GM23338 (cell line): ENCODE measurements around the gene SPCS2. TPM values are rescaled to one million over a fixed set of nuclear protein-coding genes. Genes with fewer than 3 reads are reported as not detected.

Experiments used
- ATAC-seq: fragments of 200-7000 bp; cut with Tn5 transposase; 3 replicates; pipeline ENCODE4 v1.9.1; 2020
- DNase-seq: peaks from one replicate; pipeline ENCODE4 v3.0.0-alpha.2; 2015; ENCODE audit warnings: low spot score
- H2AFZ ChIP-seq: fragments of 200-600 bp; sonication (generic); 2 replicates; pipeline ENCODE4 v1.8.0; 2016; ENCODE audit warnings: antibody characterized with exemption, mild to moderate bottlenecking, moderate library complexity
- H3F3A ChIP-seq: fragments of 200-600 bp; sonication (generic); replicated peaks from 2 replicates; pipeline ENCODE4 v1.8.0; 2017; ENCODE audit warnings: antibody characterized with exemption, mixed run types, low read depth
- H3K27ac ChIP-seq: fragments of 200-600 bp; sonication (generic); 2 replicates; pipeline ENCODE4 v1.6.1; 2016; ENCODE audit warnings: low read depth
- H3K27me3 ChIP-seq: fragments of 200-600 bp; sonication (generic); 2 replicates; pipeline ENCODE4 v1.8.0; 2016; ENCODE audit warnings: mild to moderate bottlenecking, mixed run types, moderate library complexity; ENCODE audit not compliant: insufficient read depth
- H3K36me3 ChIP-seq: fragments of 200-600 bp; sonication (generic); 2 replicates; pipeline ENCODE4 v1.8.0; 2016; ENCODE audit warnings: mild to moderate bottlenecking; ENCODE audit not compliant: insufficient read depth
- H3K4me1 ChIP-seq: fragments of 200-600 bp; sonication (generic); 2 replicates; pipeline ENCODE4 v1.8.0; 2016; ENCODE audit warnings: mild to moderate bottlenecking, moderate library complexity; ENCODE audit not compliant: insufficient read depth
- H3K4me2 ChIP-seq: fragments of 200-600 bp; sonication (generic); 2 replicates; pipeline ENCODE4 v1.7.1; 2017; ENCODE audit warnings: mixed run types
- H3K4me3 ChIP-seq: fragments of 200-600 bp; sonication (generic); 2 replicates; pipeline ENCODE4 v1.6.1; 2016; ENCODE audit warnings: mixed run types
- H3K79me2 ChIP-seq: fragments of 200-600 bp; sonication (generic); replicated peaks from 2 replicates; pipeline ENCODE4 v1.8.0; 2017; ENCODE audit warnings: mild to moderate bottlenecking; ENCODE audit not compliant: insufficient read depth
- H3K9me2 ChIP-seq: fragments of 200-600 bp; sonication (generic); 2 replicates; pipeline ENCODE4 v1.8.0; 2017; ENCODE audit not compliant: insufficient read depth
- H4K20me1 ChIP-seq: fragments of 200-600 bp; sonication (generic); replicated peaks from 2 replicates; pipeline ENCODE4 v1.8.0; 2017; ENCODE audit warnings: mild to moderate bottlenecking; ENCODE audit not compliant: insufficient read depth
- H3K27ac Mint-ChIP-seq: 2 replicates; pipeline ENCODE4 v1.8.0; 2020; ENCODE audit warnings: inconsistent platforms, mild to moderate bottlenecking, moderate library complexity, mixed read lengths
- H3K27me3 Mint-ChIP-seq: 3 replicates; pipeline ENCODE4 v1.8.0; 2022; ENCODE audit warnings: low read depth, mild to moderate bottlenecking, moderate library complexity, mixed read lengths, inconsistent platforms; ENCODE audit not compliant: insufficient read depth, poor library complexity
- H3K36me3 Mint-ChIP-seq: 3 replicates; pipeline ENCODE4 v1.8.0; 2021; ENCODE audit warnings: low read depth, mild to moderate bottlenecking, inconsistent platforms, moderate library complexity, mixed read lengths
- H3K4me1 Mint-ChIP-seq: 3 replicates; pipeline ENCODE4 v1.8.0; 2020; ENCODE audit warnings: mild to moderate bottlenecking, inconsistent platforms, mixed read lengths
- H3K4me3 Mint-ChIP-seq: 3 replicates; pipeline ENCODE4 v1.8.0; 2021; ENCODE audit warnings: moderate library complexity, mild to moderate bottlenecking, inconsistent platforms, mixed read lengths
- H3K9me3 Mint-ChIP-seq: 3 replicates; pipeline ENCODE4 v1.8.0; 2020; ENCODE audit warnings: moderate library complexity, mild to moderate bottlenecking, inconsistent platforms, mixed read lengths
- CREB1 ChIP-seq: fragments of 250-450 bp; sonication (Bioruptor Pico); IDR thresholded peaks from 2 replicates; pipeline ENCODE4 v1.5.0; 2020; ENCODE audit warnings: low read depth, mild to moderate bottlenecking, moderate library complexity
- CTCF ChIP-seq, 2 experiments: fragments of 200-600 bp in 1 of 2; sonication (generic) in 1 of 2; conservative IDR thresholded peaks; 2 replicates each; pipeline versions ENCODE4 v1.5.1 to v1.6.1; 2016 to 2017; ENCODE audit warnings: antibody characterized with exemption in 2 of 2, low read depth in 2 of 2, mild to moderate bottlenecking in 2 of 2, moderate library complexity in 1 of 2
- ETS1 ChIP-seq: IDR thresholded peaks from 2 replicates; pipeline ENCODE4 v1.6.1; 2016; ENCODE audit warnings: antibody characterized with exemption
- EZH2phosphoT487 ChIP-seq: fragments of 200-600 bp; sonication (generic); IDR thresholded peaks from one replicate; pipeline ENCODE4 v1.8.1; 2018; ENCODE audit warnings: antibody characterized with exemption; ENCODE audit not compliant: unreplicated experiment
- JUNB ChIP-seq: IDR thresholded peaks from one replicate; pipeline ENCODE4 v1.6.1; 2016; ENCODE audit warnings: antibody characterized with exemption; ENCODE audit not compliant: unreplicated experiment
- POLR2AphosphoS5 ChIP-seq: IDR thresholded peaks from 2 replicates; pipeline ENCODE4 v1.6.1; 2016; ENCODE audit warnings: antibody characterized with exemption, low read depth
- REST ChIP-seq: IDR thresholded peaks from one replicate; pipeline ENCODE4 v1.6.1; 2018; ENCODE audit warnings: antibody characterized with exemption; ENCODE audit not compliant: unreplicated experiment
- ZNF114 ChIP-seq: fragments of 250-450 bp; sonication (Bioruptor Pico); IDR thresholded peaks from 2 replicates; pipeline ENCODE4 v1.5.0; 2020; ENCODE audit warnings: mild to moderate bottlenecking, moderate library complexity
- ZNF331 ChIP-seq: fragments of 250-450 bp; sonication (Bioruptor Pico); IDR thresholded peaks from 2 replicates; pipeline ENCODE4 v1.5.0; 2020; ENCODE audit warnings: low read depth, mild to moderate bottlenecking, moderate library complexity
- polyA plus RNA-seq: library from polyadenylated mRNA; unstranded; fragments of >200 nt; fragmentation: Nextera tagmentation; extraction: Ambion mirVana; gene quantifications from 2 replicates; pipeline ENCODE4 v1.2.1, GENCODE V29; 2016
- total RNA-seq: library from RNA; depleted of rRNA; stranded (reverse); fragments of >200 nt; shearing (Covaris generic); gene quantifications from 2 replicates; pipeline ENCODE4 v1.2.3, GENCODE V29; 2014

SPCS2 gene
- total and polyA plus RNA-seq, 2 experiments from 2014 or later = 115 to 334 TPM

- TF ChIP-seq ETS1 (no peak), CREB1 (CRISPR knock-in tag) (no peak), CTCF (conservative IDR thresholded peaks at IDR 0.05; ENCODE audit: low read depth in 2 of 2) (no peak), ZNF114 (CRISPR knock-in tag) (no peak), EZH2phosphoT487 (no peak), ZNF331 (CRISPR knock-in tag) (no peak), JUNB (no peak)
- peaks cover 10% of the 10 kb centered on the region for H4K20me1 ChIP-seq
- H3K27ac Mint-ChIP-seq = no peak overlapping the region
- no peak overlapping the region for H3K27ac ChIP-seq
- no peaks in the 10 kb centered on the region for H3K27me3 ChIP-seq
- H3K4me3 ChIP-seq = no peak overlapping the region
- peaks cover 6% of the 10 kb centered on the region; the same call in 1 of the 2 replicates for H3K36me3 ChIP-seq
- H2AFZ ChIP-seq = no peak overlapping the region
- no peak for ATAC-seq
- H3K79me2 ChIP-seq = no peaks in the 10 kb centered on the region
- H3F3A ChIP-seq = no peaks in the 10 kb centered on the region
- H3K9me2 ChIP-seq = no peaks in the 10 kb centered on the region
- H3K4me2 ChIP-seq = no peak overlapping the region
- no peaks in the 10 kb centered on the region for H3K9me3 Mint-ChIP-seq
- H3K4me3 Mint-ChIP-seq = no peak overlapping the region
- H3K4me1 Mint-ChIP-seq = no peaks in the 10 kb centered on the region
- H3K27me3 Mint-ChIP-seq = no peaks in the 10 kb centered on the region
- no peaks in the 10 kb centered on the region for H3K4me1 ChIP-seq
- no peak for DNase-seq
- peaks cover 4% of the 10 kb centered on the region; the same call in 1 of the 3 replicates for H3K36me3 Mint-ChIP-seq
Measured at GRCh38 chr11:74980634-74981033, 31.6 kb downstream of the SPCS2 start.

- peaks cover 4% of the 10 kb centered on the region; the same call in 1 of the 3 replicates for H3K36me3 Mint-ChIP-seq
- H3K27ac Mint-ChIP-seq = no peak overlapping the region
- H3K27ac ChIP-seq = no peak overlapping the region
- no peaks in the 10 kb centered on the region for H3K4me1 ChIP-seq
- no peak overlapping the region for H3K4me3 Mint-ChIP-seq
- H3K9me3 Mint-ChIP-seq = no peaks in the 10 kb centered on the region
- H3K4me2 ChIP-seq = no peak overlapping the region
- DNase-seq (no peak), ATAC-seq (no peak)
- H2AFZ ChIP-seq = no peak overlapping the region
- H3K36me3 ChIP-seq = peaks cover 2% of the 10 kb centered on the region; the same call in 1 of the 2 replicates
- no peak overlapping the region for H3K4me3 ChIP-seq
- peaks cover 10% of the 10 kb centered on the region for H4K20me1 ChIP-seq
- no peaks in the 10 kb centered on the region for H3F3A ChIP-seq
- H3K27me3 ChIP-seq = no peaks in the 10 kb centered on the region
- H3K27me3 Mint-ChIP-seq = no peaks in the 10 kb centered on the region
- H3K79me2 ChIP-seq = no peaks in the 10 kb centered on the region
- no peaks in the 10 kb centered on the region for H3K9me2 ChIP-seq
- H3K4me1 Mint-ChIP-seq = no peaks in the 10 kb centered on the region
- TF ChIP-seq ZNF114 (CRISPR knock-in tag) (no peak), ETS1 (no peak), POLR2AphosphoS5 (no peak), REST (no peak)
Measured at GRCh38 chr11:74981888-74982287, 32.8 kb downstream of the SPCS2 start.
